ENCODE results near the gene ZNF552.

GRCh38 chr19:57850553-57851017, 35.9 kb upstream of the ZNF552 start:
- TF ChIP-seq EZH2 (IDR thresholded peaks at IDR 0.05; ENCODE audit: borderline replicate concordance, low read length) = no peak
- no peak for TF ChIP-seq CTCF (conservative IDR thresholded peaks at IDR 0.05 in 1 of 2, IDR thresholded peaks at IDR 0.05 in 1 of 2; ENCODE audit: extremely low read depth in 1 of 2, insufficient read depth in 1 of 2, low read depth in 1 of 2, low read length in 2 of 2)
